Activated CD4-positive, alpha-beta T cell treated with anti-CD3 and anti-CD28 coated beads, Interleukin-2, amount 50 U/mL, for 24 hours (primary cell): ENCODE data around the gene ATF1.
"Not testable (repeated sequence)": the region's sequence is repeated elsewhere in the genome, so short reads cannot be mapped to it uniquely, and the experiment has no call there.

Experiments
- DNase-seq, 2 donors: peaks; one replicate each; pipeline ENCODE4 v3.0.0-alpha.2; 2020; ENCODE audit warnings: low read depth in 1 of 2, low spot score in 1 of 2

The ATF1 gene

DNA sequence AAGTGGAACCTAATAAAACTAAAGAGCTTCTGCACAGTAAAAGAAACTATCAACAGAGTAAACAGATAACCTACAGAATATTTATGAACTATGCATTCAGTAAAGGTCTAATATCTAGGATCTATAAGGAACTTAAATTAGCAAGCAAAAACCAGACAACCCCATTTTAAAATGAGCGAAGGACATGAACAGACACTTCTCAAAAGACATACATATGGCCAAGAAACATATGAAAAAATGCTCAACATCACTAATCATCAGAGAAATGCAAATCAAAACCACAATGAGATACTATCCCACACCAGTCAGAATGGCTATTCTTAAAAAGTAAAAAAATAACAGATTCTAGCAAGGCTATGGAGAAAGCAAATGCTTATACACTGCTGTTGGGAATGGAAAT lies 91.3 kb downstream of the ATF1 start:
- DNase-seq, result not testable (repeated sequence)

DNA sequence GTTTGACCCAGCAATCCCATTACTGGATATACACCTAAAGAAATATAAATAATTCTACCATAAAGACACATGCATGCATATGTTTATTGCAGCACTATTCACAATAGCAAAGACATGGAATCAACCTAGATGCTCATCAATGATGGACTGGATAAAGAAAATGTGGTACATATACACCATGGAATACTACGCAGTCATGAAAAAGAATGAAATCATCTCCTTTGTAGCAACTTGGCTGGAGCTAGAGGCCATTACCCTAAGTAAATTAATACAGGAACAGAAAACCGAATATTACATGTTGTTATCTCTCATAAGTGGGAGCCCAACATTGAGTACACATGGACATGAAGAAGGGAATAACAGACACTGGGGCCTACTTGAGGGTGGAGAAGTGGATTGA lies 91.8 kb downstream of the ATF1 start:
- not testable (repeated sequence) for DNase-seq

DNA sequence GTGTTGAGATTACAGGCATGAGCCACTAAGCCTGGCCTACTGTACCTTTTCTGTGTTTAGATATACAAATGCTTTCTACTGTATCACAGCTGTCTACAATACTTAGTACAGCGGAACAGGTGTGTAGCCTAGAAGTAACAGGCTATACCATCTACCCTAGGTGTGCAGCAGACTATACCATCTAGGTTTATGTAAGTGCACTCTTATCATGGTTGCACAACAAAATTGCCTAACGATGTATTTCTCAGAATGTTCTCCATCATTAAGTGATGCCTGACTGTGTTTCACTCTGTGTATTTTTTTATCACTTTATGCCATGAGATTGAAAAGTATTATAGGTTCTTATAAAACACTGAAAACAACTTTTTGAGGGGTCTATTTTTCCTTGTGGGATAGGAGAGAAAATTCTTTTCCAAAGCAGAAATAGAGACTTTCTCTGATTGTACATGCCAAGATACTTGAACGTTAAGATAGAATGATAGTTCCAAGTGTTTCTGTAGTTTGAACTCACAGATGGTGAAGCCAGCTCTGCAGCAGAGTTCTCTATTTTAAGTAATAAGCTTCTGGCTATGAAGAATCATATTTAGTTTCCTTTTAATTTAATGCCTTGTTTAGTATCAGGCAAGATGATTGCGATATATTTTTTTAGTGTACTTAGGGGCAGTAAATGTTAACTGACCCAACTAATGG lies 95.9 kb downstream of the ATF1 start:
- DNase-seq, result no peak

DNA sequence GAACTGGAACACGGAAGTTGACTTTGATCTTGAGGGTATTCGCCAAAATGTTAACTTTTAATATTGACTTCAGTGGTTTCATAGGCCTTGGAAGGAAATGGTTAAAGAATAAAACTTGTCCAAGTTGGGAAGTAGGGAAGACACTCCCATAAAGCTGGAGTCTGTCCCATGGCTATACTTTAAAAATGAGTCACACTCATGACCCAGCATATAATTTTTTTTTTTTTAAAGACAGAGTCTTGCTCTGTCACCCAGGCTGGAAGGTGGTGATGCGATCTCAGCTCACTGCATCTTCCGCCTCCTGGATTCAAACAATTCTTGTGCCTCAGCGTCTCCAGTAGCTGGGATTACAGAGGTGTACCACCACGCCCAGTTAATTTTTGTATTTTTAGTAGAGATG lies 98.4 kb downstream of the ATF1 start:
- no peak for DNase-seq

DNA sequence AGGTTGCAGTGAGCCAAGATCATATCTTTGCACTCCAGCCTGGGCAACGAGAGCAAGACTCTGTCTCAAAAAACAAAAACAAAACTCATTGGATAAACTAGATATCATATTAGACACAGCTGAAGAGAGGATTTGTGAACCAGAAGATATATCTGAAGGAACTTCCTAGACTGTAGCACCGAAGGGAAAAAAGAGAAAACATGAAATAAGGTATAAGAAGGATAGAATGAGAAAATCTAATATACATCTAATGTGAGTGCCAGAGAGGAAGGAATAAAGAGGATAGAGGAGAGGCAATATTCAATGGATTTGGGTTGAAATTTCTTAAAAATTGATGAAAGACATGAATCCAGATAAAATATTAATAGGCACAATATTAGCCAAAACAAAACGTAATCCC lies 101.4 kb downstream of the ATF1 start:
- DNase-seq, result no peak

DNA sequence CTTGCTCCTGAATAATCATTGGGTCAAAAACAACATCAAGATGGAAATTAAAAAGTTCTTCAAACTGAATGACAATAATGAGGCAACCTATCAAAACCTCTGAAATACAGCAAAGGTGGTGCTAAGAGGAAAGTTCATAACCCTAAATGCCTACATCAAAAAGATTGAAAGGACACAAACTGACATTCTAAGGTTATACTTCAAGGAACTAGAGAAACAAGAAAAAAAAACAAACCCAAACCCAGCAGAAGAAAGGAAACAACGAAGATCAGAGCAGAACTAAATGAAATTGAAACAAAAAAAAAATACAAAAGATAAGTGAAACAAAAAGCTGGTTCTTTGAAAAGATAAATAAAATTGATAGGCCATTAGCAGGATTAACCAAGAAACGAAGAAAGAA lies 105.0 kb downstream of the ATF1 start:
- DNase-seq, result not testable (repeated sequence)
